NCI-H1436 (cell line): Measurements from ENCODE around the gene SLC25A29.
A peak's percentile ranks its signal among the peaks of the same experiment; 100 is the strongest.
"Not testable (repeated sequence)": the region's sequence is repeated elsewhere in the genome, so short reads cannot be mapped to it uniquely, and the experiment has no call there.

Experiments used
- DNase-seq: peaks from one replicate; lab custom pipeline; 2025; lab: John Stamatoyannopoulos, UW

Gene SLC25A29

DNA sequence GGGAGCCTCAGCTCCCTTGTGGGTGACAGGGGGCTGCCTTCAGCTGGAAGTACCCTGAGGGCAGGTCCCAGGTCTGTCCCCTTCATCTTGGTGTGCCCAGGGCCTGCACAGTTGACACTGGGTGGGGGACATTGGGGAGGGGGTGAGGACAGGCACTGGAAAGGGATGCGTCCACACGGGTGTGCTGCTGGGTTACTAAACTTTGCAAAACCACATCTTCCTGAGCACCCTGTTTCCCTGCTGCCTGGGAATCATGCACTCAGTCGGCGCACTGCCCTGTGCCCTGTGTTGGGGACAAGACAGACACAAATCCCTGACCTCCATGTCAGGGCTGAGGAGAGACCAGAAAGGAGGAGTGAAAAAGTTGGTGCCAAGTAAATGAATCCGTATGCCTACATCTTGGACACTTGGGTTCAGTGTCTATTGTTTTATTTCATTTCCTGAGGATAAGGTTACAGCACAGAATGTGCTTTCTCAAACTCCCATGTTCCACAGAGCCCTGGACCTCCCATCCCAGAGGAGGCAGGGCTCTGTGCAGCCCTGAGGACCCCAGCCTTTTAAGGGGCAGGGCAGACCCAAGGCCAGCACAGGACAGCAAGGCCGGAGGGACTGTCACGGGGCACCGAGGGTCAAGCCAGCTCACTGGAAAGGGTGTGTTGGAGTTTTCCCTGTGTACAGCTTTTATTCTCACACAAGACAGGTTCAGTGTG lies 2.9 kb upstream of the SLC25A29 start:
- DNase-seq, result no peak

GRCh38 chr14:100308427-100308792 lies 2.2 kb upstream of the SLC25A29 start:
- not testable (repeated sequence) for DNase-seq

- no peak for DNase-seq
Measured at GRCh38 chr14:100307766-100308426, 1.7 kb upstream of the SLC25A29 start.

- DNase-seq, result no peak
Measured at GRCh38 chr14:100306998-100307765, 938 bp upstream of the SLC25A29 start.

DNA sequence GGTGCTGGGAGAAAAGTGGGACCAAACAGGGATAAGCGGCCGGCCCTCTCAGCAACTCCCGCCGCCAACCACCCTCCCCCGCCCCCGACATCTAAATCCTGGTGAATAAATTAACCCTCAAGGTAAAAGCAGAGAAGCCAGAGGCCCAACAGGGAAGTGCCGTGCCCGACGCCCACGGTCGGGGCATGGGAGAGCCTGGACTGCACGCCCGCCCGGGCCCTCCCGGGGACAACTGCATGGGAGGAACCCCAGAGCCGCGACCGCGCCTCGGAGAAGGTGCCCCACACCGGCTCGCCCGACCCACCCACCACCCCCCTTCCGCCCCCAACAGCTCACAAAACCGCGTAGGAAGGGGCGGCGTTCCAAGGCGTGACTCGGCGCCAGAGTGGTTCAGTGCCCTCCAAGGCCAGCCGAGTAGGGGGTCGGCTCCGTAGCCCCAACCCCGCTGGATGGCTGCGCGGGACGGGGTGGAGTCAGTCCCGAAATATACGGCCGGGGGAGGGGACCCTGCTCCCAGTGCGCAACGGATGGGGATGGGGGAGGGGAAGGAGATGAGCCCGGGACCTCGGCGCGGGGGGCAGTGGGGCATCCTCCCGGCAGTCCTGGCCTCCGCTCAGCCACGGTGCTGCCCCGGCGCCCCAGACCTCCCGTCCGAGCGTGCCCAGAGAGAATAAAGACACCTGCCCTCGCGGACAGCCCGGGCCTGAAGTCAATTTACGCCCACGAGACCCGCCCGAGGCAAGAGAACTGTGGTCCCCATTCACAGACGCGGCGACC lies 732 bp downstream of the SLC25A29 start:
- DNase-seq, result no peak

- peak; percentile 27 for DNase-seq
Measured at GRCh38 chr14:100304825-100305323, 1.4 kb downstream of the SLC25A29 start.

GRCh38 chr14:100303925-100304324 lies 2.3 kb downstream of the SLC25A29 start:
- no peak for DNase-seq

DNA sequence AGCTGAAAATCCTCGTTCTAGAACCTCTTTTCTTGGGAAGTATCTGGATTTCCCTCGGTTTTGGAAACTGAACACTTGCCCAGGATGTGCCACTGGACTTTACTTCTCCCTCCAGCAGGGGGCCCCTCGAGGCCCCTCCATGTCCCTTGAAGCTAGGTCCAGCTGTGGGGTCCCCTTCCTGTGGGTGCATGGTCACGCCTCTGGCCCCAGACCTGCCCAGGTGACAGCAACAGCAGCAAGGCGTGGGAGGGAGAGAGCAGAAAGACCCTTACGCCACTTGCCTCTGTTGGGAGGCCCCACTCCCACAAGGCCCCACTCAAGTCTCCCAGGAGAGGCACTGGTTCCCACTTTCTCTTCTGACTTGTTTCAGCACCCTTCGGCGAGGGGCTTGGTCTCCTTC lies 3.1 kb downstream of the SLC25A29 start:
- DNase-seq, result no peak

- no peak for DNase-seq
Measured at GRCh38 chr14:100302616-100303015, 3.6 kb downstream of the SLC25A29 start.

GRCh38 chr14:100299238-100299560 lies 7.0 kb downstream of the SLC25A29 start:
- no peak for DNase-seq

DNA sequence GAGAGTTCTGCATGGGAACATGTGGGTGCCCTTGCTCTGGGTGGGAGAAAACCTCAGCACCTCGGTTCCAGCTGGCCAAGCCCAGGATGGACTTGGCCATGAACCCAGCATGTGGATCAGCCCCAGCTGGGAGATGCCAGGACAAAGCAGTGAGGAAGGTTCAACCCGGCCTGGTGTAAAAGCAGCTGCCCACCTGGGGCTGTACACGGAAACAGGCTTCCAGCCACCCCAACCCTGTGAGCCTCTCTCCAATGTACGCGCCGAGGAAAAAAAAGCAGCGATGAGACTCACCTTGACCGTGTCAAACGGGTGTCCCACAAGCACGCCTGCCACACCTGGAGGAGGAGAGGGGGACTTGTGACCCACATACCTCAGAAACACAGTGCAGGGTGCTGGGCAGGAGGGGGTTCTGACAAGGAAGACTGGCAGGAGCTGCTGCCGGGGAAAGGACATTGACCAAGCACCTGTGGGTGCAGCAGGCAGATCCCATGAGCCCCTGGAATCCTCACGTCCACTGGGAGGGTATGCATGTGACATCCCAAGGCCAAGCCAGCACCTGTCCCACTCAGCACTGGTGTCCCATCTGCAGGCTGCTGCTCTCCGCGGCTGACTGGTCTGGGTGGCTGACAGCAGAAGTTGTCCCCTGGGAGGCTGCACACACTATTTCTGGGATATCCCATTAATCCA lies 7.5 kb downstream of the SLC25A29 start:
- no peak for DNase-seq

DNA sequence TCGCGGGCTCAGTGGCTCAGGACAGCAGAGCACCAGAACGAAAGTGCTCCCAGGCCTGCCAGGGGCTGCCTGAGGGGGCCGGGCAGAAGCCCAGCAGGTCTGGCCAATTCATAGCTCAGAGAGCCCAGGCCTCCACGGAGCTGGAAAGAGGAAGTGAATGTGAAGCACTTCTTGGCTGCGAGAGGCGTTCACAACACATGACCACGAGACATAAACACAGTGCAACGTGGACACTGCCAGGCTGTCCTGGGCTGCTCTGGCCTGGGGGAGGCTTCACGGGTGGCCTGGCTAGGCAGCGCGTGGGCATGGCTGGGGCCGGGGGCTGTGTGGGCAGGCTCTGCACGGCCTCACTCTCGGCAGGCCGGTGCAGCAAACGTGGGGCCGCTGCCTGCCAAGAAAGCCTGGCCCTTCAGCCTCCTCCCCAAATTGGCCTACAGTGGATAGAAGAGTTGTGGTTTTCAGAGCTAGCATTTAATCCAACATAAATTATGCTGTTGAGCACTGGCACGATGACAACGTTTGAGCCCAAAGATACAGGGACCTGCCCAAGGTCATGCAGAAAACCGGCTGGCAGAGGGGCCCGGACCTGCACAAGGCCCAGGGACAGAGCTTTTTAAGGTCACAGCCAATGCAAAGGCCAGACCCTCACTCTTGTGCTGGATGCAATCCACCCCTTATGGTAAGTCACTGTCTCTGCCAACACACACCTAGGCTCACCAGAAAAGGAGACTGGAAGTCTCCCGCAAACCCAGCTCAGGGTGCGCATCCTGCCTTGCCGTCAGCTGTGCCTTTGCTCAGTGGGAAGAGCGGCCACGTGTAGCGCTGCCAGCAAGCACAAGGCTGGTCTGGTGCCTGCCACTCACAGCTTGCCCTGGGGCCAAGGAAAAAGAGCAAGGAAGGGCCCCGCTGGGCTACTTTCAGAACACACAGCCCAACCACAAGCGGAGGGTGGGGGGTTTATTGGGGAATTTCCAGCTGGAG lies 8.6 kb downstream of the SLC25A29 start:
- DNase-seq, result no peak

- not testable (repeated sequence) for DNase-seq
Measured at GRCh38 chr14:100296729-100297128, 9.5 kb downstream of the SLC25A29 start.

DNA sequence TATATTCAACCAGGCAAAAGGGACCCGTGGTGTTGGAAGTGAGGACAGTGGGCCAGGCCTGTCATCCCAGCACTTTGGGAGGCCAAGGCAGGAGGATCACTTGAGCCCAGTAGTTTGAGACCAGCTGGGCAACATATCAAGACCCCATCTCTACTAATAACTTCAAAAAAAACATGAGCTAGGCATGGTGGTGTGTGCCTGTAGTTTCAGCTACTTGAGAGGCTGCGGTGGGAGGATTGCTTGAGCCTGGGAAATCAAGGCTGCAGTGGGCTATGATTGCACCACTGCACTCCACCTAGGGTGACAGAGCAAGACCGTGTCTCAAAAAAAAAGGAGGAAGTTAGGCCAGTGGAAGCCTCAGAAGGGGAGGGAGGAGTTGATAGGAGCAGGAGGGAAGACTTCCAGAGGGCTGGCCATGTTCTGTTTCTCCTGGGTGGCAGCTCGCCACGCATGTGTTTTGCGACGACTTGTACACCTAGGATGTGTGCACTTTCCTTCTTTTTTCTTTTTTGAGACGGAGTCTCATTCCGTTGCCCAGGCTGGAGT lies 10.1 kb downstream of the SLC25A29 start:
- no peak for DNase-seq

DNA sequence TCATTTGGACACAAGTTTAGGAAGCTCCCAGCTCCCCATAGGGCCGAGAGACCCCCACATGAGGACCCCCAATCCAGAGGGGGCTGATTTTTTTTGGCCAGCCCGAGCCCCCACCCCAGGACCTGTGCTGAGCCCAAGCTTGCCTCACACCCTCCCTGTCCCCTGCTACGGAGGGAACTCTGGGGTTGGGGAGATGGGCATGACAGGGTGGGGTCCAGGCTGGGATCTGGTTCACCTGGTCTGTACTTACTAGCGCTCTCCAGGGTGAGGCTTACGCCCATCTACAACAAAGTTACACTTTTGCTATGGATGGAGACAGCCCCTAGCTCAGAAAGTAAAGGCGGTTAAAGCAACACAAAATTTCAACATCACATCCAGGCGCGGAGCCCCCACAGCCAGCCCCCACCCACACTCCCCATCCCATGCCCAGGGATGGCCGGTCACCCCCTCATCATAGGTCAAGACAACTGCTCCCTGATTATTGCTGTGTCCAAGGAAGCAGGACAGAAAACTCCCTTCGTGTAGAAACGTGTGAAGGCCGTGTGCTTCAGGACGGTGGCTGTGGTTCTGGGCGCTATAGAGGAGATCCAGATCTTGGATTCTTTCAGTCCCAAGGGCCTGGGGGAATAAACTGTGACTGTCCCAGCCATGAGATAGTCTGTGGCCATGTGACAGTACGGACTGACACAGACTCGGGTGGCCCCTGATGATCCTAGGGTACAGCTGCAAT lies 10.7 kb downstream of the SLC25A29 start:
- DNase-seq, result no peak

GRCh38 chr14:100294963-100295330 lies 11.3 kb downstream of the SLC25A29 start:
- DNase-seq, result no peak

- DNase-seq, result no peak
Measured at GRCh38 chr14:100294213-100294962, 11.9 kb downstream of the SLC25A29 start.

DNA sequence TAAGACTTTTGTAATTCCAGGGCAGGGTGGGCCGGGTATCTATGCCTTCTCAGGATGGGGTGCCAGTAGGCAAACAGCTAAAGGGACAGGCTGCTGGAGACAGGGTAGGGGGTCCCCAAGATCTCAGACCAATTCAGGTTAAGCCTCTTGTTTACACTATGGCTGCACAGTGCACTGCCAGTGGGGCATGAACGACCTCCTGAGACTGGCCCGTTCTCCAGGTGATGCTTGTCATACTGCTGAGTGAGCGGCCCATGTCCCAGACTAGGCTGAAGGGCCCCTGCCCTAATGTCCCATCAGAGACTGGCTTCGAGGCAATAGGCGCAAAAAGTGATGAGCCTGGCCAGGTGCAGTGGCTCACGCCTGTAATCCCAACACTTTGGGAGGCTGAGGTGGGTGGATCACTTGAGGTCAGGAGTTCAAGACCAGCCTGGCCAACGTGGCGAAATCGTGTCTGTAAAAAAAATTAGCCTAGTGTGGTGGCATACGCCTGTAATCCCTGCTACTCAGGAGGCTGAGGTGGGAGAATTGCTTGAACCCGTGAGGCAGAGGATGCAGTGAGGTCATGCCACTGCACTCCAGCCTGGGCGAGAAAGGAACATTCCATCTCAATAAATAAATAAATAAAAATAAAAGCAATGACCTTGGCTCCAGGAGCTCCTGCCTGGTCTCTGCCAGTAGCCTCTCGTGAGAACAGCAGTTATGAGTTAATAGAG lies 12.6 kb downstream of the SLC25A29 start:
- DNase-seq, result no peak
